ENCODE measurements around the gene GPR31. TPM values are rescaled to one million over a fixed set of nuclear protein-coding genes. Genes with fewer than 3 reads are reported as not detected.

The GPR31 gene
- total and polyA plus RNA-seq, 2 donors (not counting 1 experiment from before 2014, with no cell fraction given): not detected

DNA sequence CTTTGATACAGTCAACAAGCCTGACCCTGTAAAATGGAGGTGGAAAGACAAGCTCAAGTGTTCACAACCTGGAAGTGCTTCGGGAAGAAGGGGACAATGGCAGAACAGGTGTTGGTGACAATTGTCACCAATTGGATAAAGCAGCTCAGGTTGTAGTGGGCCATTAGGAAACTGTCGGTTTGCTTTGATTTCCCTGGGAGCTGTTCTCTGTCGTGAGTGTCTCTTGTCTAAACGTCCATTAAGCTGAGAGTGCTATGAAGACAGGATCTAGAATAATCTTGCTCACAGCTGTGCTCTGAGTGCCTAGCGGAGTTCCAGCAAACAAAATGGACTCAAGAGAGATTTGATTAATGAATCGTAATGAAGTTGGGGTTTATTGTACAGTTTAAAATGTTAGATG, 19.9 kb downstream of the GPR31 start:
- Histone ChIP-seq H3K4me3 (replicated peaks in 1 of 4; ENCODE audit: control extremely low read depth in 1 of 4, insufficient read depth in 1 of 4, low read depth in 3 of 4, low read length in 4 of 4) (no peak overlapping the region), H3K4me1 (ENCODE audit: control insufficient read depth, extremely low read depth, insufficient read depth, low read length) (no peaks in the 10 kb centered on the region), H3K9me3 (ENCODE audit: control insufficient read depth, insufficient read depth, low read depth, low read length) (no peaks in the 10 kb centered on the region), H4K20me1 (ENCODE audit: control insufficient read depth, extremely low read depth, insufficient read depth, low read length) (no peaks in the 10 kb centered on the region), H3K79me2 (ENCODE audit: control insufficient read depth, insufficient read depth, low read length) (no peaks in the 10 kb centered on the region), H3K9ac (ENCODE audit: insufficient read depth, low read length) (no peak overlapping the region), H3K4me2 (ENCODE audit: extremely low read depth, insufficient read depth, low read length) (no peak overlapping the region), H3K36me3 (ENCODE audit: control insufficient read depth, insufficient read depth, low read length) (no peaks in the 10 kb centered on the region), H3K27ac (ENCODE audit: insufficient read depth, low read length) (no peak overlapping the region), H2AFZ (ENCODE audit: low read length) (no peak overlapping the region), H3K27me3 (ENCODE audit: control insufficient read depth, insufficient read depth, low read length) (no peaks in the 10 kb centered on the region)
- no peak for DNase-seq (ENCODE audit: low read depth in 2 of 2)
- TF ChIP-seq EZH2 (IDR thresholded peaks at IDR 0.05; ENCODE audit: low read length, missing control alignments): no peak
- TF ChIP-seq, protein P1, sequence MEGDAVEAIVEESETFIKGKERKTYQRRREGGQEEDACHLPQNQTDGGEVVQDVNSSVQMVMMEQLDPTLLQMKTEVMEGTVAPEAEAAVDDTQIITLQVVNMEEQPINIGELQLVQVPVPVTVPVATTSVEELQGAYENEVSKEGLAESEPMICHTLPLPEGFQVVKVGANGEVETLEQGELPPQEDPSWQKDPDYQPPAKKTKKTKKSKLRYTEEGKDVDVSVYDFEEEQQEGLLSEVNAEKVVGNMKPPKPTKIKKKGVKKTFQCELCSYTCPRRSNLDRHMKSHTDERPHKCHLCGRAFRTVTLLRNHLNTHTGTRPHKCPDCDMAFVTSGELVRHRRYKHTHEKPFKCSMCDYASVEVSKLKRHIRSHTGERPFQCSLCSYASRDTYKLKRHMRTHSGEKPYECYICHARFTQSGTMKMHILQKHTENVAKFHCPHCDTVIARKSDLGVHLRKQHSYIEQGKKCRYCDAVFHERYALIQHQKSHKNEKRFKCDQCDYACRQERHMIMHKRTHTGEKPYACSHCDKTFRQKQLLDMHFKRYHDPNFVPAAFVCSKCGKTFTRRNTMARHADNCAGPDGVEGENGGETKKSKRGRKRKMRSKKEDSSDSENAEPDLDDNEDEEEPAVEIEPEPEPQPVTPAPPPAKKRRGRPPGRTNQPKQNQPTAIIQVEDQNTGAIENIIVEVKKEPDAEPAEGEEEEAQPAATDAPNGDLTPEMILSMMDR (conservative IDR thresholded peaks at IDR 0.05 in 1 of 2, IDR thresholded peaks at IDR 0.05 in 1 of 2; ENCODE audit: low read depth in 1 of 2, low read length in 2 of 2): no peak

DNA sequence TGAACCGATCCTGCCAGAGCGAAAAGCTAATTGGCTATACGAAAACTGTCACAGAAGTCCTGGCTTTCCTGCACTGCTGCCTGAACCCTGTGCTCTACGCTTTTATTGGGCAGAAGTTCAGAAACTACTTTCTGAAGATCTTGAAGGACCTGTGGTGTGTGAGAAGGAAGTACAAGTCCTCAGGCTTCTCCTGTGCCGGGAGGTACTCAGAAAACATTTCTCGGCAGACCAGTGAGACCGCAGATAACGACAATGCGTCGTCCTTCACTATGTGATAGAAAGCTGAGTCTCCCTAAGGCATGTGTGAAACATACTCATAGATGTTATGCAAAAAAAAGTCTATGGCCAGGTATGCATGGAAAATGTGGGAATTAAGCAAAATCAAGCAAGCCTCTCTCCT, 20.7 kb downstream of the GPR31 start:
- H2AFZ ChIP-seq (ENCODE audit: low read length): no peak overlapping the region
- no peaks in the 10 kb centered on the region for H3K79me2 ChIP-seq (ENCODE audit: control insufficient read depth, insufficient read depth, low read length)
- no peaks in the 10 kb centered on the region for H3K4me1 ChIP-seq (ENCODE audit: control insufficient read depth, extremely low read depth, insufficient read depth, low read length)
- no peaks in the 10 kb centered on the region for H3K36me3 ChIP-seq (ENCODE audit: control insufficient read depth, insufficient read depth, low read length)
- H3K4me3 ChIP-seq (replicated peaks in 1 of 4; ENCODE audit: control extremely low read depth in 1 of 4, insufficient read depth in 1 of 4, low read depth in 3 of 4, low read length in 4 of 4): no peak overlapping the region
- no peak for DNase-seq (ENCODE audit: low read depth in 2 of 2)
- H3K9ac ChIP-seq (ENCODE audit: insufficient read depth, low read length): no peak overlapping the region
- no peaks in the 10 kb centered on the region for H4K20me1 ChIP-seq (ENCODE audit: control insufficient read depth, extremely low read depth, insufficient read depth, low read length)
- no peaks in the 10 kb centered on the region for H3K27me3 ChIP-seq (ENCODE audit: control insufficient read depth, insufficient read depth, low read length)
- H3K27ac ChIP-seq (ENCODE audit: insufficient read depth, low read length): no peak overlapping the region
- TF ChIP-seq, protein P1 (conservative IDR thresholded peaks at IDR 0.05 in 1 of 2, IDR thresholded peaks at IDR 0.05 in 1 of 2; ENCODE audit: low read depth in 1 of 2, low read length in 2 of 2): no peak
- TF ChIP-seq EZH2 (IDR thresholded peaks at IDR 0.05; ENCODE audit: low read length, missing control alignments): no peak
- no peaks in the 10 kb centered on the region for H3K9me3 ChIP-seq (ENCODE audit: control insufficient read depth, insufficient read depth, low read depth, low read length)
- no peak overlapping the region for H3K4me2 ChIP-seq (ENCODE audit: extremely low read depth, insufficient read depth, low read length)

DNA sequence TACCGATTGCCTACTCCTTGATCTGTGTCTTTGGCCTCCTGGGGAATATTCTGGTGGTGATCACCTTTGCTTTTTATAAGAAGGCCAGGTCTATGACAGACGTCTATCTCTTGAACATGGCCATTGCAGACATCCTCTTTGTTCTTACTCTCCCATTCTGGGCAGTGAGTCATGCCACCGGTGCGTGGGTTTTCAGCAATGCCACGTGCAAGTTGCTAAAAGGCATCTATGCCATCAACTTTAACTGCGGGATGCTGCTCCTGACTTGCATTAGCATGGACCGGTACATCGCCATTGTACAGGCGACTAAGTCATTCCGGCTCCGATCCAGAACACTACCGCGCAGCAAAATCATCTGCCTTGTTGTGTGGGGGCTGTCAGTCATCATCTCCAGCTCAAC, 21.4 kb downstream of the GPR31 start:
- H3K4me2 ChIP-seq (ENCODE audit: extremely low read depth, insufficient read depth, low read length): no peak overlapping the region
- no peaks in the 10 kb centered on the region for H3K27me3 ChIP-seq (ENCODE audit: control insufficient read depth, insufficient read depth, low read length)
- no peaks in the 10 kb centered on the region for H3K9me3 ChIP-seq (ENCODE audit: control insufficient read depth, insufficient read depth, low read depth, low read length)
- no peak for TF ChIP-seq EZH2 (IDR thresholded peaks at IDR 0.05; ENCODE audit: low read length, missing control alignments)
- TF ChIP-seq, protein P1 (conservative IDR thresholded peaks at IDR 0.05 in 1 of 2, IDR thresholded peaks at IDR 0.05 in 1 of 2; ENCODE audit: low read depth in 1 of 2, low read length in 2 of 2): no peak
- no peaks in the 10 kb centered on the region for H3K36me3 ChIP-seq (ENCODE audit: control insufficient read depth, insufficient read depth, low read length)
- H3K4me3 ChIP-seq (replicated peaks in 1 of 4; ENCODE audit: control extremely low read depth in 1 of 4, insufficient read depth in 1 of 4, low read depth in 3 of 4, low read length in 4 of 4): no peak overlapping the region
- no peak for DNase-seq (ENCODE audit: low read depth in 2 of 2)
- no peak overlapping the region for H3K27ac ChIP-seq (ENCODE audit: insufficient read depth, low read length)
- no peaks in the 10 kb centered on the region for H3K79me2 ChIP-seq (ENCODE audit: control insufficient read depth, insufficient read depth, low read length)
- H2AFZ ChIP-seq (ENCODE audit: low read length): no peak overlapping the region
- no peaks in the 10 kb centered on the region for H3K4me1 ChIP-seq (ENCODE audit: control insufficient read depth, extremely low read depth, insufficient read depth, low read length)
- H3K9ac ChIP-seq (ENCODE audit: insufficient read depth, low read length): no peak overlapping the region
- H4K20me1 ChIP-seq (ENCODE audit: control insufficient read depth, extremely low read depth, insufficient read depth, low read length): no peaks in the 10 kb centered on the region

Measured in fibroblast of lung (primary cell).